Gastroesophageal sphincter (tissue), 4 donors: ENCODE data around the gene ANKRD29. TPM values are rescaled to one million over a fixed set of nuclear protein-coding genes. Genes with fewer than 3 reads are reported as not detected.

Source experiments
- ATAC-seq: fragments of 150-250 bp; one replicate; pipeline ENCODE4 v1.9.1; 2016; ENCODE audit warnings: mild to moderate bottlenecking, moderate library complexity
- H3K27ac ChIP-seq, 4 donors: fragments of 200-600 bp; sonication (generic) in 3 of 4; 1 replicate in 3 of 4; 2 replicates in 1 of 4; pipeline ENCODE4 v1.5.1; 2016 to 2019
- H3K27me3 ChIP-seq: fragments of 200-600 bp; sonication (generic); one replicate; pipeline ENCODE4 v1.5.1; 2019
- H3K36me3 ChIP-seq, 2 donors: fragments of 200-600 bp; sonication (generic); one replicate each; pipeline ENCODE4 v1.5.1; 2019; ENCODE audit warnings: control low read depth in 1 of 2
- H3K4me1 ChIP-seq, 3 donors: fragments of 200-600 bp; sonication (generic); 1 replicate in 2 of 3; 2 replicates in 1 of 3; pipeline ENCODE4 v1.5.1; 2016 to 2019; ENCODE audit warnings: control low read depth in 2 of 3
- H3K4me3 ChIP-seq, 2 donors: fragments of 200-600 bp; sonication (generic); one replicate each; pipeline ENCODE4 v1.5.1; 2019; ENCODE audit warnings: mild to moderate bottlenecking in 1 of 2, moderate library complexity in 1 of 2
- H3K9me3 ChIP-seq, 3 donors: fragments of 200-600 bp; sonication (generic); one replicate each; pipeline ENCODE4 v1.5.1; 2017 to 2019; ENCODE audit warnings: control low read depth in 2 of 3
- EP300 ChIP-seq: sonication (generic); formaldehyde crosslinking; IDR thresholded peaks from one replicate; pipeline ENCODE4 v1.6.1; 2017; ENCODE audit warnings: antibody characterized with exemption, mild to moderate bottlenecking
- POLR2A ChIP-seq, 2 donors: fragments of 450-650 bp; IDR thresholded peaks; one replicate each; pipeline ENCODE4 v1.6.1; 2017; ENCODE audit warnings: antibody characterized with exemption in 2 of 2, mild to moderate bottlenecking in 2 of 2, moderate library complexity in 1 of 2
- POLR2AphosphoS5 ChIP-seq: sonication (generic); formaldehyde crosslinking; IDR thresholded peaks from one replicate; pipeline ENCODE4 v1.6.1; 2017; ENCODE audit warnings: antibody characterized with exemption
- WGBS, 2 donors: methylation state at CpG; one replicate each; pipeline ENCODE4 v1.1.5; 2018; ENCODE audit warnings: low coverage in 1 of 2; 5-methylcytosine and 5-hydroxymethylcytosine counted together
- total RNA-seq, 4 donors: library from RNA; depleted of rRNA; stranded (reverse); fragments of >200 nt; gene quantifications; one replicate each; pipeline ENCODE4 v1.1.0, GENCODE V29; 2016
- TF ChIP-seq, protein P1 (sequence below), 4 experiments: fragments of 200-600 bp in 2 of 4; fragments of 450-650 bp in 2 of 4; sonication (generic) in 1 of 4; IDR thresholded peaks; one replicate each; pipeline ENCODE4 v1.5.1; 2017 to 2019; ENCODE audit warnings: antibody characterized with exemption in 4 of 4, mild to moderate bottlenecking in 2 of 4, moderate library complexity in 2 of 4

Gene ANKRD29
- total RNA-seq, 4 donors from 2014 or later, result 3.5 to 19.3 (median 10.5) TPM

DNA sequence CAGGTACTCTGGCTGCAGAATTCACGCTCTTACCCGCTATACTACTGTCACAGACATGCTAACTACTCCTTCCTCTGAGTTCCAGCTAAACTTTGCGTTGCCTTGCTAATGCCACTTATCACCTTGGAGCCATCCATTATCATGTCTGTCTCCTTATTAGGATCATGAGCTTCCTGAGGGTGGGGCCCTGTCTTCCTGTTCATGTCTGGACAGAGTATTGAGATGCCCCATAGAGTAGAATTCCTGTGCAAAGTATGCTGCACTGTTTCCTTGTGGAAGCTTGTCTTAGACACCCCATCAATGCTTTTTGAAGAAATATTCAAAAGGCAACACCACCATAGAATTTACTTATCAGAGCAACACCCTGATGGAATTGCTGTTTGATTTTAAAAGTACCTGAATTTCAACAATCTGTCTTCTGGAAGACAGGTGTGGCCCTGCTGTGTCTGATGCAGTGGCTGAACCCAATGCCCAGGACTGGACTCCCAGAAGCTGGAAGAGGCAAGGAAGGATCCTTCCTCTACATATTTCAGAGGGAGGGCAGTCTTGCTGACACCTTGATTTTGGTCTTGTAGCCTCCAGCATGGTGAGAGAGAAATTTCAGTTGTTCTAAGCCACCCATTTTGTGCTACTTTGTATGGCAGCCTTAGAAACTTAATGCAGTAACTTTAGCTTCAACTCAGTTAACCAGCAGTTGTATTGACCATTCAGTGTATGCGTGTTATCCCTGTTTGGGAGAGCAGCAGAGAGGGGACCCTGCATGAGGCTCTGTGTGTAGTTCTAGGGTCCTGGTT lies 32.1 kb upstream of the ANKRD29 start:
- no peak for TF ChIP-seq POLR2A (IDR thresholded peaks at IDR 0.05)
- TF ChIP-seq EP300, result no peak
- TF ChIP-seq POLR2AphosphoS5, result no peak
- no peaks in the 10 kb centered on the region for H3K9me3 ChIP-seq
- no peak overlapping the region for H3K27ac ChIP-seq
- ATAC-seq, result no peak
- no peaks in the 10 kb centered on the region for H3K36me3 ChIP-seq
- H3K27me3 ChIP-seq, result peaks cover 2% of the 10 kb centered on the region
- H3K4me1 ChIP-seq, result peaks cover 0 to 7% (median 0%) of the 10 kb centered on the region in 3 donors
- H3K4me3 ChIP-seq, result no peak overlapping the region
- 77 to 100% methylated on average over 1 to 3 of the region's 4 CpGs for WGBS, 2 donors

DNA sequence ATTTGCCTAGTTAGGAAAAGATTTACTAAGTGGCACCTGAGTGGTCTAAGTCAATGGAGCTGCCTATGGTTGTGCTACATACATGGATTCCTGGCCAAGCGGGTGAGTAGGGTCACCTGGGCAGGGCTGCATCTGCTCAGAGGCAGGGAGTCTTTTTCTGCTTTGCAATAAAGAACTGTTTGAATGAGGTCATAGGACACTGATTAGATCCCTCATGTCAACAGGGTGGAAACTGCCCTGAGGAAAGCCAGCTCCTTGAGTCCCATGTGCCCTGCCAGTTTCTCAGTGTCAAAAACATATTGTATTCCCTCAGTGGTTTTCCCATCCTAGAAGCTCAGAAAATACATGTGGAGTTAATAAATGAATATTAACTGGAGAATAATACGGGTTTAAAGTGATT lies 31.1 kb upstream of the ANKRD29 start:
- WGBS, 2 donors, result 78 to 100% methylated on average over 1 to 2 of the region's 2 CpGs
- H3K27me3 ChIP-seq, result peaks cover 7% of the 10 kb centered on the region
- ATAC-seq, result no peak

DNA sequence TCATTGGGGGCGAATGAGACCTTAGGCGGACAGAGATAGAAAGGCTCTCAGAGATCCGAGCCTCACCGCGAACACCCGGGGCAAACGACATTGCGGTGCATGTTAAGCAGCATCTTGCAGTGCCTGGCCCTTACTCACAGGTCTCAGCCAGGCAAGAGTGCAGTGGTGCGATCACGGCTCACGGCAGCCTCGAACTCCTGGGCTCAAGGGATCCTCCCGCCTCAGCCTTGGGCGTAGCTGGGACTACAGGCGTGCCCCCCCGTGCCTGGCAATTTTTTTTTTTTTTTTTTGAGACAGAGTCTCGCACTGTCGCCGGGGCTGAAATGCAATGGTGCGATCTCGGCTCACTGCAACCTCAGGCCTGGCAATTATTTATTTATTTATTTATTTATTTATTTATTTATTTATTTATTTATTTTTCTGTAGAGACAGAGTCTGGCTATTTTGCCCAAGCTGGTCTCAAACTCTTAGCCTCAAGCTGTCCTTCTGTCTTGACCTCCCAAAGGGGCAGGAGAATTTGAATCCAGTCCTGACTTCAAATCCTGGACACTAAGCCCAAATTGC lies 27.9 kb upstream of the ANKRD29 start:
- no peaks in the 10 kb centered on the region for H3K36me3 ChIP-seq
- peaks cover 0 to 23% (median 6%) of the 10 kb centered on the region in 3 donors for H3K4me1 ChIP-seq
- no peaks in the 10 kb centered on the region for H3K9me3 ChIP-seq
- H3K27me3 ChIP-seq, result peaks cover 11% of the 10 kb centered on the region
- 82 to 93% methylated on average over 5 to 8 of the region's 21 CpGs for WGBS, 2 donors
- H3K4me3 ChIP-seq, result peak overlapping the region in 1 of 2 donors; percentile 80
- no peak for ATAC-seq
- no peak for TF ChIP-seq POLR2A (IDR thresholded peaks at IDR 0.05)
- no peak for TF ChIP-seq POLR2AphosphoS5
- TF ChIP-seq EP300, result no peak
- TF ChIP-seq, protein P1, sequence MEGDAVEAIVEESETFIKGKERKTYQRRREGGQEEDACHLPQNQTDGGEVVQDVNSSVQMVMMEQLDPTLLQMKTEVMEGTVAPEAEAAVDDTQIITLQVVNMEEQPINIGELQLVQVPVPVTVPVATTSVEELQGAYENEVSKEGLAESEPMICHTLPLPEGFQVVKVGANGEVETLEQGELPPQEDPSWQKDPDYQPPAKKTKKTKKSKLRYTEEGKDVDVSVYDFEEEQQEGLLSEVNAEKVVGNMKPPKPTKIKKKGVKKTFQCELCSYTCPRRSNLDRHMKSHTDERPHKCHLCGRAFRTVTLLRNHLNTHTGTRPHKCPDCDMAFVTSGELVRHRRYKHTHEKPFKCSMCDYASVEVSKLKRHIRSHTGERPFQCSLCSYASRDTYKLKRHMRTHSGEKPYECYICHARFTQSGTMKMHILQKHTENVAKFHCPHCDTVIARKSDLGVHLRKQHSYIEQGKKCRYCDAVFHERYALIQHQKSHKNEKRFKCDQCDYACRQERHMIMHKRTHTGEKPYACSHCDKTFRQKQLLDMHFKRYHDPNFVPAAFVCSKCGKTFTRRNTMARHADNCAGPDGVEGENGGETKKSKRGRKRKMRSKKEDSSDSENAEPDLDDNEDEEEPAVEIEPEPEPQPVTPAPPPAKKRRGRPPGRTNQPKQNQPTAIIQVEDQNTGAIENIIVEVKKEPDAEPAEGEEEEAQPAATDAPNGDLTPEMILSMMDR (IDR thresholded peaks at IDR 0.05), result no peak
- H3K27ac ChIP-seq, result peak overlapping the region in 1 of 4 donors; percentile 74

More for the DNA sequence above, 31.1 kb upstream of the ANKRD29 start:
- Histone ChIP-seq H3K27ac (no peak overlapping the region), H3K36me3 (no peaks in the 10 kb centered on the region), H3K9me3 (no peaks in the 10 kb centered on the region), H3K4me3 (no peak overlapping the region), H3K4me1 (peaks cover 0 to 17% (median 3%) of the 10 kb centered on the region in 3 donors)
- TF ChIP-seq POLR2AphosphoS5, result no peak
- no peak for TF ChIP-seq EP300
- TF ChIP-seq, protein P1 (IDR thresholded peaks at IDR 0.05), result no peak
- TF ChIP-seq POLR2A (IDR thresholded peaks at IDR 0.05), result no peak

DNA sequence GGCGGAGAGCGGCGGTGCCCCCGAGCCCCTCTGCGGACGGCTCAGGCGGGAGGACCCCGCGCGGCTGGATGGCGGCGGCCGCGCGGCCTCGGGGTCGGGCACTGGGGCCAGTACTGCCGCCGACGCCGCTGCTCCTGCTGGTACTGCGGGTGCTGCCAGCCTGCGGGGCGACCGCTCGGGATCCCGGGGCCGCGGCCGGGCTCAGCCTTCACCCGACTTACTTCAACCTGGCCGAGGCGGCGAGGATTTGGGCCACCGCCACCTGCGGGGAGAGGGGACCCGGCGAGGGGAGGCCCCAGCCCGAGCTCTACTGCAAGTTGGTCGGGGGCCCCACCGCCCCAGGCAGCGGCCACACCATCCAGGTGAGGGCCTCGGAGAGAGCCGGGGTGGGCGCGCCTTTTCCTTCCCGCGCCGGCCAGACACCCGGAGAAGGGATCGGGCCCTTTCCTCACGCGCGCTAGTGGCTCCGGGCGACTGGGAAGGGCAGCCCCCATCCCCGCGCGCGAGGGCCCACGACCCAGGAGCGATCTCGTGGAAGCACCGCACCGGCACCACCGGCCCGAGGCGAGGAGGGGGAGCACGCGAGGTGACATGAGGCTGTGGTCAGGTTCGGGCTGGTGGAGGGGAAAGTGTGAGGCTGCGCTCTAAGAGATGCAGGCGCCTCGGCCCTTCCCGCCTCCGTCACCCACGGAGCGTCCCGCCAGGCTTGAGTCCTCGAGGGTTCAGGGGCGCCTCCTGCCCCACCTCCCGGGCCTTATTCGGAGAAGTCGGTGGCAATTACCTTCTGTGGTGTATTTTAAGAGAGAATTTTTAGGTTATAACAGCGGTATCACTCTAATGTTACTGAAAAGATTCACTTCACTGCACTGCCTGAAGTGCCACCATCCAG lies 27.1 kb upstream of the ANKRD29 start:
- Histone ChIP-seq H3K4me1 (peaks cover 0 to 26% (median 6%) of the 10 kb centered on the region in 3 donors), H3K36me3 (no peaks in the 10 kb centered on the region), H3K27me3 (peaks cover 11% of the 10 kb centered on the region), H3K9me3 (no peaks in the 10 kb centered on the region), H3K27ac (peak overlapping the region in 3 of 4 donors; percentile 67 to 74 (median 73)), H3K4me3 (peak overlapping the region; percentile 44 to 80)
- TF ChIP-seq POLR2AphosphoS5, result no peak
- no peak for TF ChIP-seq EP300
- TF ChIP-seq, protein P1 (IDR thresholded peaks at IDR 0.05), result no peak
- TF ChIP-seq POLR2A (IDR thresholded peaks at IDR 0.05), result peak in 1 of 2 donors; percentile 24
- ATAC-seq, result peak; percentile 34
- 20% methylated on average over 1 of the region's 85 CpGs; no CpG with 5 or more reads in 1 of the 2 donors for WGBS, 2 donors
